A549 (cell line): ENCODE data around the gene NMB. TPM values are rescaled to one million over a fixed set of nuclear protein-coding genes. Genes with fewer than 3 reads are reported as not detected.
A peak's percentile ranks its signal among the peaks of the same experiment; 100 is the strongest.

Source experiments
- ATOH8 ChIP-seq: fragments of 250-450 bp; sonication (Bioruptor Pico); IDR thresholded peaks from 2 replicates; pipeline ENCODE4 v1.5.0; 2020; ENCODE audit warnings: low read depth, mild to moderate bottlenecking, moderate library complexity
- BHLHE40 ChIP-seq: IDR thresholded peaks from 2 replicates; pipeline ENCODE4 v1.6.1; 2012; ENCODE audit warnings: low read depth, low read length, inconsistent platforms
- CHD2 ChIP-seq: fragments of 150-350 bp; IDR thresholded peaks from 2 replicates; pipeline ENCODE4 v1.6.1; 2014; ENCODE audit warnings: low read length; ENCODE audit not compliant: partially characterized antibody
- CHD4 ChIP-seq: fragments of 200-600 bp; sonication (generic); IDR thresholded peaks from 2 replicates; pipeline ENCODE4 v1.6.1; 2016; ENCODE audit warnings: antibody characterized with exemption, mild to moderate bottlenecking, borderline replicate concordance
- E2F6 ChIP-seq: IDR thresholded peaks from 2 replicates; pipeline ENCODE4 v1.6.1; 2012; ENCODE audit warnings: low read depth, borderline replicate concordance
- EHF ChIP-seq: fragments of 250-450 bp; sonication (Bioruptor Pico); IDR thresholded peaks from 2 replicates; pipeline ENCODE4 v1.5.0; 2020; ENCODE audit warnings: mild to moderate bottlenecking
- ELK1 ChIP-seq: fragments of 150-350 bp; IDR thresholded peaks from 2 replicates; pipeline ENCODE4 v1.6.1; 2014; ENCODE audit warnings: low read depth, mild to moderate bottlenecking, low read length
- EP300 ChIP-seq, 2 experiments: fragments of >200 bp; sonication (Bioruptor Twin); formaldehyde crosslinking; IDR thresholded peaks; 2 replicates in 1 of 2; 3 replicates in 1 of 2; pipeline ENCODE4 v1.6.1; 2016 to 2017
- ESRRA ChIP-seq: fragments of 150-350 bp; IDR thresholded peaks from 2 replicates; pipeline ENCODE4 v1.6.1; 2014; ENCODE audit warnings: mild to moderate bottlenecking, low read length, borderline replicate concordance
- FOSB ChIP-seq: fragments of 250-450 bp; sonication (Bioruptor Pico); IDR thresholded peaks from 2 replicates; pipeline ENCODE4 v1.5.0; 2020; ENCODE audit warnings: mild to moderate bottlenecking, moderate library complexity
- HEYL ChIP-seq: fragments of 250-450 bp; sonication (Bioruptor Pico); IDR thresholded peaks from 2 replicates; pipeline ENCODE4 v1.8.0; 2021; ENCODE audit warnings: mild to moderate bottlenecking, moderate library complexity
- HMGXB4 ChIP-seq: fragments of 250-450 bp; sonication (Bioruptor Pico); IDR thresholded peaks from 2 replicates; pipeline ENCODE4 v1.5.0; 2021; ENCODE audit warnings: mild to moderate bottlenecking, moderate library complexity, borderline replicate concordance
- HOXA7 ChIP-seq: fragments of 250-450 bp; sonication (Bioruptor Pico); IDR thresholded peaks from 2 replicates; pipeline ENCODE4 v1.5.0; 2020; ENCODE audit warnings: mild to moderate bottlenecking, moderate library complexity
- HOXB13 ChIP-seq: fragments of 250-450 bp; sonication (Bioruptor Pico); IDR thresholded peaks from 2 replicates; pipeline ENCODE4 v1.5.0; 2020; ENCODE audit warnings: low read depth, mild to moderate bottlenecking, moderate library complexity
- HOXB5 ChIP-seq: fragments of 250-450 bp; sonication (Bioruptor Pico); IDR thresholded peaks from 2 replicates; pipeline ENCODE4 v1.5.0; 2020; ENCODE audit warnings: mild to moderate bottlenecking, moderate library complexity
- JUN ChIP-seq, 2 experiments: fragments of >200 bp; sonication (Bioruptor Twin); formaldehyde crosslinking; IDR thresholded peaks; 2 replicates in 1 of 2; 3 replicates in 1 of 2; pipeline ENCODE4 v1.6.1; 2016 to 2017
- MAFK ChIP-seq: fragments of 450-650 bp; IDR thresholded peaks from 2 replicates; pipeline ENCODE4 v1.6.1; 2014; ENCODE audit not compliant: partially characterized antibody
- MAX ChIP-seq: IDR thresholded peaks from 2 replicates; pipeline ENCODE4 v1.6.1; 2012
- MAZ ChIP-seq: fragments of 150-350 bp; IDR thresholded peaks from 2 replicates; pipeline ENCODE4 v1.6.1; 2014; ENCODE audit warnings: antibody characterized with exemption, low read depth, low read length, borderline replicate concordance
- PHF8 ChIP-seq: fragments of 200-600 bp; sonication (generic); IDR thresholded peaks from 2 replicates; pipeline ENCODE4 v1.6.1; 2016; ENCODE audit warnings: low read depth, mild to moderate bottlenecking, antibody characterized with exemption, moderate library complexity, borderline replicate concordance
- RCOR1 ChIP-seq: fragments of 150-350 bp; IDR thresholded peaks from 2 replicates; pipeline ENCODE4 v1.6.1; 2014; ENCODE audit warnings: antibody characterized with exemption, low read length, low read depth
- RFX5 ChIP-seq: fragments of 450-650 bp; IDR thresholded peaks from 2 replicates; pipeline ENCODE4 v1.7.1; 2014; ENCODE audit warnings: antibody characterized with exemption, mild to moderate bottlenecking, moderate library complexity
- polyA plus RNA-seq, 4 experiments: library from polyadenylated mRNA; depleted of rRNA in 3 of 4; stranded (reverse); fragments of >200 nt; fragmentation: RNase III in 1 of 4; extraction: RNeasy Plus Mini Kit Qiagen cat#74134 plus additional on column Dnase treatment in 1 of 4; gene quantifications; 2 replicates in 3 of 4; 3 replicates in 1 of 4; pipeline ENCODE4 v1.2.3, GENCODE V29; 2011 to 2017
- TF ChIP-seq, protein P1 (sequence below): fragments of 450-650 bp; IDR thresholded peaks from 2 replicates; pipeline ENCODE4 v1.6.1; 2014; ENCODE audit warnings: antibody characterized with exemption

The NMB gene
- polyA plus RNA-seq, 2 of the 4 experiments (the other 2 are of a cell fraction), result 10.1 to 18.5 TPM

- TF ChIP-seq RCOR1, result no peak
- no peak for TF ChIP-seq ELK1
- 0 out of 2 replicates have a peak, but pooled peaks have one; percentile 14 for TF ChIP-seq BHLHE40
- TF ChIP-seq PHF8, result peak; percentile 48; the same call in 1 of the 2 replicates
- TF ChIP-seq HEYL (CRISPR knock-in tag), result no peak
- peak; percentile 80 for TF ChIP-seq MAX
- TF ChIP-seq ATOH8 (CRISPR knock-in tag), result no peak
- no peak for TF ChIP-seq RFX5
- no peak for TF ChIP-seq HOXB5 (CRISPR knock-in tag)
- TF ChIP-seq ESRRA, result no peak
- TF ChIP-seq HOXA7 (CRISPR knock-in tag), result no peak
- peak in 1 of 2 experiments; percentile 55; a peak in 2 of 5 replicates for TF ChIP-seq JUN (IDR thresholded peaks at IDR 0.05)
- no peak for TF ChIP-seq EP300 (IDR thresholded peaks at IDR 0.05)
- no peak for TF ChIP-seq FOSB (CRISPR knock-in tag)
- no peak for TF ChIP-seq MAFK
- no peak for TF ChIP-seq HOXB13 (CRISPR knock-in tag)
- peak; percentile 77 for TF ChIP-seq CHD2
- peak; percentile 62; the same call in 1 of the 2 replicates for TF ChIP-seq E2F6
- no peak for TF ChIP-seq EHF (CRISPR knock-in tag)
- peak; percentile 96; the same call in 1 of the 2 replicates for TF ChIP-seq MAZ
- no peak for TF ChIP-seq CHD4
- TF ChIP-seq HMGXB4 (CRISPR knock-in tag), result peak; percentile 61; the same call in 1 of the 2 replicates
- TF ChIP-seq, protein P1, sequence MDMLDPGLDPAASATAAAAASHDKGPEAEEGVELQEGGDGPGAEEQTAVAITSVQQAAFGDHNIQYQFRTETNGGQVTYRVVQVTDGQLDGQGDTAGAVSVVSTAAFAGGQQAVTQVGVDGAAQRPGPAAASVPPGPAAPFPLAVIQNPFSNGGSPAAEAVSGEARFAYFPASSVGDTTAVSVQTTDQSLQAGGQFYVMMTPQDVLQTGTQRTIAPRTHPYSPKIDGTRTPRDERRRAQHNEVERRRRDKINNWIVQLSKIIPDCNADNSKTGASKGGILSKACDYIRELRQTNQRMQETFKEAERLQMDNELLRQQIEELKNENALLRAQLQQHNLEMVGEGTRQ, result no peak
These were observed at the start of gene NMB (continued) for GRCh38 chr15:84658080-84658787.
